Astrocyte of the hippocampus (primary cell): ENCODE measurements around the gene ZNF211.

Experiments used
- DNase-seq: peaks from one replicate; pipeline ENCODE4 v3.0.0; 2011; ENCODE audit warnings: low read depth, low spot score

Gene ZNF211

GRCh38 chr19:57655443-57655842 is 22.5 kb downstream of the ZNF211 start:
- no peak for DNase-seq

- no peak for DNase-seq
Observed at GRCh38 chr19:57656346-57656745, 23.4 kb downstream of the ZNF211 start.

DNA sequence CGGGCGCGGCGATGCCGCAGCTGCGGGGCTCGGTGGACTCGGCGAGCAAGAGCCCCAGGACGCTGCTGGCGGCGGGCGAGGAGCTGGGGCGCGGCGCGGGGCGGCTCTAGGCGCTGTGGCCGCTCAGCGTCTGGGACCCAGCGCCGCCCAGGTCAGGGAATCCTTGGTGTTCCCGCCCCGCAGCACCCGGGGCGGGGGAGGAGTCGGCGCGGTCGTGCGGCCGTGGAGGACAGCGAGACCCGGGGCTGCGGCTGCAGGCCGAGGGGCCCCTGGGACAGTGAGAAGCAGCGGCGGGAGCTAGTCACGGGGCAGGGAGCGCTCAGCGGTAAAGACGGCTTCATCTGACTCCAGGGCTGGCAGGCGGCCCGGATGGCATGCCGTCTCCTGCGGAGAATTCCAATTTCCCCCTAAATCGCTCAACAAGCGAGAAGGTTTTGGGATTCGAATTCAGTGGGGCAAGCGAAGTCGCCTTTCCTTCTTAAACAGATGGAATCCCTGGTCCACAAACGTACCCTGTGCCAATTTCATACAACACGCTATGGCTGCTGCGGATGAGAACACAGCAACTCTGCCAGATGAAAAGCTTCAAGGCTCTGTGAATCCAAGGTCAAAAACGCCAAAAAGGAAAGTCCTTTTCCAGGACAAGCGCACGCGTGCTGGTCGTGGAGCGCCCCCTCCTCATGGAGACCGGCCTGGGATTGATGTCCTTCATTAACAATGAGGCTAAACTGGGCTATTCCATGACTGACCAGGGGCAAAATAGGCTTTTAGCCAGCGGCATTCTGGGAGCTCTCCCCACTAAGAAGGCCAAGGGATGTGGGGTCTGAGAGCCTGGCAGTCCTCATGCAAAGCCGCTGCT is 31.5 kb downstream of the ZNF211 start:
- peak; percentile 78 for DNase-seq

- DNase-seq = no peak
Observed at GRCh38 chr19:57665261-57665806, 32.4 kb downstream of the ZNF211 start.

- no peak for DNase-seq
Observed at GRCh38 chr19:57667228-57667627, 34.3 kb downstream of the ZNF211 start.

- DNase-seq = no peak
Observed at GRCh38 chr19:57668635-57669034, 35.7 kb downstream of the ZNF211 start, which contains the start of gene ZSCAN4. ZSCAN4 (plus strand) TSS chr19:57668935; CDS start chr19:57676146, 7,211 bp downstream.

GRCh38 chr19:57671124-57671895 is 38.3 kb downstream of the ZNF211 start:
- no peak for DNase-seq

GRCh38 chr19:57672466-57672865 is 39.5 kb downstream of the ZNF211 start:
- no peak for DNase-seq

- DNase-seq = no peak
Observed at GRCh38 chr19:57675881-57676280, 42.9 kb downstream of the ZNF211 start.

DNA sequence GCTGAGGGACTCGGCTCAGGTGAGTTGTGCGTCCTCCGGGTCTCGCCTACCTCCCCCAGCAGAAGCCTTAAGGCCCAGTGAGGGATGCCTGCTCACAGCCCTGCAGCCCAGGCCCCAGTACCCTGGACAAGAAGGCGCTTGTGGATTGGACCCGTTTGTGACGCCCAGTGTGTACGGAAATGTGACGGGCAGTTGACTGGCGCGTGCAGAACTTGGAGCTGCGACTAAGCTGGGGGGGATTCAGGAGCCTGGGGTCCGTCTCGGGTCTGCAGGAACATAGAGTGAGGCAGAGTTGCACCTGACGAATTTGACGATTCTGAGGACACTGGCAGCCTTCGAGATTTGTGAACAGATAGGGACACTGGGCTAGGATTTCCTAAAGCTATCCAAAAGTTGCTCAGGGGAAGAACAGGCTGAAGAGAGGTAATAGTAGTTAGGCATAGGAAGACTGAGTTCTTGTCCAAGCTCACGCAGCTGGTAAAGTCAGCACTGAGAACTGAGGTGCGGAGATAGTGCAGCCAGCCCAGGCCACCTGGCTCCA is 49.3 kb downstream of the ZNF211 start:
- no peak for DNase-seq

- DNase-seq = no peak
Observed at GRCh38 chr19:57686727-57687126, 53.8 kb downstream of the ZNF211 start.

- DNase-seq = no peak
Observed at GRCh38 chr19:57687363-57688010, 54.5 kb downstream of the ZNF211 start.

- no peak for DNase-seq
Observed at GRCh38 chr19:57688011-57688763, 55.2 kb downstream of the ZNF211 start.

DNA sequence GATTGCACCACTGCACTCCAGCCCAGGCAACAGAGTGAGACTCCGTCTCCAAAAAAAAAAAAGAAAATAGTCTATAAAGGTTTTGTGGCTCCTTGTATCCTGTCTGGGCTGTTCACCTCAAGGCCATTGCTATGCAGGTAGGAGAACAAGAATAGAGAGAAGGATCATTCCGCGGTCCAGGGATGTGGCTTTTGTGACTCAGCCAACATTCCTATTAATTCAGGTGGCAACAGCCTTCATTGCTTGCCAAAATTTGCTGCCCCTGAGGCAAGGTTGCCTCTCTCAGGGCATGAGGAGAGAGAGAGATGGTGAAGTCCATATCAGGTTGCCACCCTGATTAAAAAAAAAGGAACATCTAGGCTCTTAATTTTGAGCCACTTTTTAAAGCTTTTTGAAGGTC is 56.8 kb downstream of the ZNF211 start:
- no peak for DNase-seq
